Neural progenitor cell (in vitro differentiated cells): Measurements from ENCODE around the gene CFAP157.

Experiments used
- CTCF ChIP-seq: fragments of 200-600 bp; sonication (generic); IDR thresholded peaks from 2 replicates; pipeline ENCODE4 v1.5.1; 2017; ENCODE audit warnings: antibody characterized with exemption, mild to moderate bottlenecking
- EZH2 ChIP-seq: fragments of 200-600 bp; sonication (generic); IDR thresholded peaks from 2 replicates; pipeline ENCODE4 v1.6.1; 2017; ENCODE audit warnings: antibody characterized with exemption, mild to moderate bottlenecking, moderate library complexity
- EZH2phosphoT487 ChIP-seq: fragments of 200-600 bp; sonication (generic); IDR thresholded peaks from 2 replicates; pipeline ENCODE4 v1.6.1; 2017; ENCODE audit warnings: antibody characterized with exemption

- no peak for TF ChIP-seq CTCF
- no peak for TF ChIP-seq EZH2phosphoT487
- TF ChIP-seq EZH2, result no peak
Measured at GRCh38 chr9:127733614-127734013, 26.8 kb downstream of the CFAP157 start.
